ENCODE results near the gene NOS3.

The NOS3 gene

GRCh38 chr7:150971242-150972022, 19.4 kb upstream of the NOS3 start:
- Histone ChIP-seq H3K27me3 (no peaks in the 10 kb centered on the region), H4K20me1 (peaks cover 62% of the 10 kb centered on the region), H3K4me1 (peaks cover 55% of the 10 kb centered on the region), H3K27ac (peak overlapping the region; percentile 51), H3K9ac (peak overlapping the region; percentile 58), H3K4me2 (peak overlapping the region; percentile 65), H3K9me3 (no peaks in the 10 kb centered on the region), H3K4me3 (no peak overlapping the region), H3K36me3 (no peaks in the 10 kb centered on the region)
- no peak for TF ChIP-seq Cebpa-rat (IDR thresholded peaks at IDR 0.05)

GRCh38 chr7:150972023-150972468, 18.8 kb upstream of the NOS3 start:
- Histone ChIP-seq H3K36me3 (no peaks in the 10 kb centered on the region), H4K20me1 (peaks cover 62% of the 10 kb centered on the region), H3K9me3 (no peaks in the 10 kb centered on the region), H3K27ac (peak overlapping the region; percentile 51), H3K4me2 (peak overlapping the region; percentile 65), H3K9ac (peak overlapping the region; percentile 58; the same call in 1 of the 2 replicates), H3K27me3 (no peaks in the 10 kb centered on the region; the same call in 1 of the 2 replicates), H3K4me1 (peaks cover 60% of the 10 kb centered on the region), H3K4me3 (no peak overlapping the region)
- no peak for TF ChIP-seq Cebpa-rat (IDR thresholded peaks at IDR 0.05)

- Histone ChIP-seq H3K9me3 (no peaks in the 10 kb centered on the region), H3K4me3 (no peak overlapping the region), H3K9ac (no peak overlapping the region), H4K20me1 (peaks cover 62% of the 10 kb centered on the region), H3K36me3 (no peaks in the 10 kb centered on the region), H3K27me3 (no peaks in the 10 kb centered on the region; the same call in 1 of the 2 replicates), H3K4me2 (no peak overlapping the region), H3K4me1 (peaks cover 65% of the 10 kb centered on the region), H3K27ac (no peak overlapping the region)
- TF ChIP-seq Cebpa-rat (IDR thresholded peaks at IDR 0.05): no peak
These were observed 18.1 kb upstream of the NOS3 start for GRCh38 chr7:150972741-150973140.

- H3K4me1 ChIP-seq: peaks cover 70% of the 10 kb centered on the region
- H3K9ac ChIP-seq: no peak overlapping the region
- no peak for TF ChIP-seq Cebpa-rat (IDR thresholded peaks at IDR 0.05)
- no peaks in the 10 kb centered on the region for H3K36me3 ChIP-seq
- peak overlapping the region; percentile 70 for H3K4me3 ChIP-seq
- no peaks in the 10 kb centered on the region for H3K9me3 ChIP-seq
- no peaks in the 10 kb centered on the region; the same call in 1 of the 2 replicates for H3K27me3 ChIP-seq
- H3K27ac ChIP-seq: no peak overlapping the region
- H3K4me2 ChIP-seq: peak overlapping the region; percentile 95
- H4K20me1 ChIP-seq: peaks cover 59% of the 10 kb centered on the region
These were observed 17.0 kb upstream of the NOS3 start for GRCh38 chr7:150973571-150974451.

DNA sequence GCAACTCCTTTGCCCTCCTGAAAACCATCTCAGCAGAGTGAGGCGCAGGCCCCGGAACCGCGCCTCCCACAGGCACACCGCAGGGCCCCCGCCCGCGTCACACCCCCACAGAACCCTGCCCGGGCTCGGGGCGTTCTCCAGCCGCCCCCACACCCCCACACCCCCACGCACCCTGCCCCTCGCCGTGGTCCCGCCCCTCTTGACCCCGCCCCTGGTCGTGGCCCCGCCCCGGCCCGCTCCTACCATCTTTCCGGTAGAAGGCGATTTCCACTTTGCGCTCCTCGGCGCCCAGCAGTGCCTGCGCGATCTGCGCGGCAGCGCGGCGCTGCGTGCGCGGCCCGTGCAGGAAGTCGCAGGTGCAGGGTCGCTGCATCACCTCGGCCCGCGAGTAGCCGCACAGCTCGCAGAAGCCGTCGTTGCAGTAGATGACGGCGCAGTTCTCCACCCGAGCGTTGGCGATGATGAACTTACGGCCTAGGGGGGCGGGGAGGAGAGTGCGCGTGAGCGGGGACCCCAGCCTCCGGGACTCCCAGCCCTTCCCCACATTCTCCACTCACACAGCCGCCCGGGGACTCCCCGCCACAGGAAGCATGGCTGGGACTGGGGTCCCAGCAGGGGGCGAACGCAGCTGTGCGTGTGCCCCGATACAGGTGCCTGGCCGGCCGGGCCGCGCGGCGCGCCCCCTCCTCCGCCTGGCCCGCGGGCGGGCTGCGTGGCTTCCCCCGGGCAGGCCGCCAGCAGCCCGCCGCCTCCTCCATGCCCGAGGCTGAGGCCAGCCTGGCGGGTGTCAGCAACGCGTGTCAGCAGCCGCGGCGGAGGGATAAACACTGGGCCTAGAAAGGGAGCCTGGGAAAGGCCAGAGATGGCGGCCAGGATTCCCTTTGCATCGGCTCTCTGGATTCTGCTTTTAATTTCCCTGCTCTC, 16.1 kb upstream of the NOS3 start:
- peak overlapping the region; percentile 70 for H3K4me3 ChIP-seq

GRCh38 chr7:150975536-150976319, 15.1 kb upstream of the NOS3 start:
- peak overlapping the region; percentile 70; the same call in 1 of the 2 replicates for H3K9ac ChIP-seq
- peak overlapping the region; percentile 70 for H3K4me3 ChIP-seq
- 0 out of 2 replicates have a peak overlapping the region, but pooled peaks have one; percentile 53 for H3K27ac ChIP-seq

More for the DNA sequence above, 16.1 kb upstream of the NOS3 start:
- H3K27ac ChIP-seq: peak overlapping the region; percentile 53
- H3K27me3 ChIP-seq: peaks cover 4% of the 10 kb centered on the region; the same call in 1 of the 2 replicates
- H3K36me3 ChIP-seq: no peaks in the 10 kb centered on the region
- H3K4me2 ChIP-seq: peak overlapping the region; percentile 95
- no peak for TF ChIP-seq Cebpa-rat (IDR thresholded peaks at IDR 0.05)
- H3K9ac ChIP-seq: peak overlapping the region; percentile 70
- no peaks in the 10 kb centered on the region for H3K9me3 ChIP-seq
- peaks cover 79% of the 10 kb centered on the region for H3K4me1 ChIP-seq
- peaks cover 54% of the 10 kb centered on the region for H4K20me1 ChIP-seq

GRCh38 chr7:150976529-150977381, 14.1 kb upstream of the NOS3 start:
- Histone ChIP-seq H3K27me3 (peaks cover 24% of the 10 kb centered on the region), H3K9me3 (no peaks in the 10 kb centered on the region), H4K20me1 (peaks cover 47% of the 10 kb centered on the region), H3K4me2 (peak overlapping the region; percentile 95), H3K27ac (no peak overlapping the region), H3K9ac (no peak overlapping the region), H3K36me3 (no peaks in the 10 kb centered on the region), H3K4me3 (peak overlapping the region; percentile 79), H3K4me1 (peaks cover 75% of the 10 kb centered on the region)
- no peak for TF ChIP-seq Cebpa-rat (IDR thresholded peaks at IDR 0.05)

More at GRCh38 chr7:150975536-150976319, 15.1 kb upstream of the NOS3 start:
- H3K4me1 ChIP-seq: peaks cover 85% of the 10 kb centered on the region
- no peaks in the 10 kb centered on the region for H3K9me3 ChIP-seq
- peaks cover 14% of the 10 kb centered on the region for H3K27me3 ChIP-seq
- H4K20me1 ChIP-seq: peaks cover 53% of the 10 kb centered on the region
- H3K4me2 ChIP-seq: peak overlapping the region; percentile 95
- no peaks in the 10 kb centered on the region for H3K36me3 ChIP-seq
- TF ChIP-seq Cebpa-rat (IDR thresholded peaks at IDR 0.05): no peak

Data from BLaER1 (cell line).